Muscle of leg (tissue), 11 donors: ENCODE measurements around the gene DOLPP1. TPM values are rescaled to one million over a fixed set of nuclear protein-coding genes. Genes with fewer than 3 reads are reported as not detected.
A peak's percentile ranks its signal among the peaks of the same experiment; 100 is the strongest.

Experiments used
- DNase-seq: peaks from one replicate; pipeline ENCODE4 v3.0.0; 2013
- H3K27ac ChIP-seq: one replicate; pipeline ENCODE4 v1.5.1; 2013; ENCODE audit warnings: mild to moderate bottlenecking, low read length, control low read depth
- H3K27me3 ChIP-seq: one replicate; pipeline ENCODE4 v1.6.1; 2013; ENCODE audit warnings: low read length; ENCODE audit not compliant: control insufficient read depth, insufficient read depth
- H3K36me3 ChIP-seq: one replicate; pipeline ENCODE4 v1.6.1; 2013; ENCODE audit warnings: low read length; ENCODE audit not compliant: control insufficient read depth, insufficient read depth
- H3K4me1 ChIP-seq: one replicate; pipeline ENCODE4 v1.6.1; 2013; ENCODE audit warnings: low read length; ENCODE audit not compliant: control insufficient read depth, insufficient read depth
- H3K4me3 ChIP-seq: one replicate; pipeline ENCODE4 v1.5.1; 2013; ENCODE audit warnings: low read length, control low read depth
- H3K9me3 ChIP-seq: replicated peaks from 2 replicates; pipeline ENCODE4 v1.6.1; 2013; ENCODE audit warnings: low read depth, low read length; ENCODE audit not compliant: control insufficient read depth
- WGBS: methylation state at CpG from one replicate; pipeline ENCODE4 v1.1.5; 2013; ENCODE audit warnings: missing lambda C conversion rate; ENCODE audit not compliant: insufficient coverage; 5-methylcytosine and 5-hydroxymethylcytosine counted together
- polyA plus RNA-seq, 8 donors: library from polyadenylated mRNA; unstranded; fragments of 120-200 nt; gene quantifications; one replicate each; pipeline versions ENCODE4 v1.2.1 to v1.2.3, GENCODE V29; 2013; ENCODE audit warnings: inconsistent platforms in 1 of 8, low replicate concordance in 1 of 8; ENCODE audit not compliant: insufficient read length in 8 of 8, insufficient read depth in 1 of 8
- total RNA-seq: library from RNA; stranded (reverse); fragments of 120-200 nt; gene quantifications from one replicate; pipeline ENCODE4 v1.2.4, GENCODE V29; 2013

The DOLPP1 gene
- total and polyA plus RNA-seq, 9 donors: 7.5 to 13.2 (median 10.6) TPM

DNA sequence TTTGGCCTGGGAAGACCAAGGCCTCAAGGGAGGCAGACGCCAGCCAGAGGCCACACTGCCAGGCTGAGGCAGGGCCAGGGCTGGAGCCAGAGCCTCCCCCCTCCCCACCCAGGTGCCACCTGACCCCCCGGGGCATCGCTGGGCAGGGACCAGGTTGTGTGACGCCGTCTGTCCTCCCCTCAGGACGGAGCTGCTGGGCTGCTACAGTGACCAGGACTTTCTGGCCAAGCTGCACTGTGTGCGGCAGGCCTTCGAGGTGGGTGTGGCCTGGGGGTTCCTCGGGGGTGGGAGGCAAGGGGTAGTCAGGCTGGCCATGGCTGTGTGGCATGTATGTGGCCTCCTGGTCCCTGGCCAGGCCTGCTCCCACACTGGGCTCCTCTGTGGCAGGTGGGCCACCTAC is 17.9 kb upstream of the DOLPP1 start:
- Histone ChIP-seq H3K27ac (no peak overlapping the region), H3K36me3 (peaks cover 68% of the 10 kb centered on the region), H3K27me3 (no peaks in the 10 kb centered on the region), H3K9me3 (no peaks in the 10 kb centered on the region), H3K4me1 (no peaks in the 10 kb centered on the region), H3K4me3 (no peak overlapping the region)
- no peak for DNase-seq
- 76% methylated on average over 7 of the region's 9 CpGs for WGBS

DNA sequence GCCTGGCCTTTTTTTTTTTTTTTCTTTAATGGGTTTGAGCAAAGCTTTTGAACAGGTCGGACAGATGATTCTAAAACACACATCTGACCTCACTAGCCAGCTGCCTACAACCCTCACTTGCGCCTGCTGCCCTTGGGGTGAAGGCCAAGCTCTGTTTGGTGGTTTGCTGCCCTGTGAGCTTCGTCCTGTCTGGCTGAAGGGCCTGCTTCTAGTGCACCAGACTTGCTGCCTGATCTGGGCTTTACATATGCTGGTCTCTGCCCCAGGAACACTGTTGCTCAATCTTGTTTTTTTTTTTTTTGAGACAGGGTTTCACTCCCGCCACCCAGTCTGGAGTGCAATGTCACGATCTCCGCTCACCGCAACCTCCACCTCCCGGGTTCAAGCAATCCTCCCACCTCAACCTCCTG is 16.4 kb upstream of the DOLPP1 start:
- no peak overlapping the region for H3K4me3 ChIP-seq
- peaks cover 72% of the 10 kb centered on the region for H3K36me3 ChIP-seq
- H3K27ac ChIP-seq: no peak overlapping the region
- no peaks in the 10 kb centered on the region for H3K27me3 ChIP-seq
- 88% methylated on average over 2 of the region's 8 CpGs for WGBS
- peaks cover 10% of the 10 kb centered on the region for H3K4me1 ChIP-seq
- H3K9me3 ChIP-seq: no peaks in the 10 kb centered on the region
- no peak for DNase-seq

DNA sequence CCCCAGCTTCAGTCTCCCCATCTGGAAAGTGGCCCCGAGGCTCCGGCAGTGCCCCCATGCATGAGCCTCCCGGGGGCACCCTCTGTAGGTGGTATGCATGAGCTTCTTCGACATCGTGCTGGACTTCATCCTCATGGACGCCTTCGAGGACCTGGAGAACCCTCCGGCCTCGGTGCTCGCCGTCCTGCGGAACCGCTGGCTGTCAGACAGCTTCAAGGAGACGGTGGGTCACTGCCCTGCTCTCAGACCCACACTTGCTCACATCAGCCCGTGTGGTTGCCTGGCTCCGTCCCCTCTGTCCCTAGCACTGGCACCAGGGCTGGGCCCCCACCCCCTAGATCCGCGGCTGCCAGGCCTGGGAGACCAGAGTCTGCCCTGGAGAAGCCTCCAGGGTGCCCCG is 12.8 kb upstream of the DOLPP1 start:
- 92% methylated on average over 14 of the region's 19 CpGs for WGBS
- peaks cover 75% of the 10 kb centered on the region for H3K36me3 ChIP-seq

DNA sequence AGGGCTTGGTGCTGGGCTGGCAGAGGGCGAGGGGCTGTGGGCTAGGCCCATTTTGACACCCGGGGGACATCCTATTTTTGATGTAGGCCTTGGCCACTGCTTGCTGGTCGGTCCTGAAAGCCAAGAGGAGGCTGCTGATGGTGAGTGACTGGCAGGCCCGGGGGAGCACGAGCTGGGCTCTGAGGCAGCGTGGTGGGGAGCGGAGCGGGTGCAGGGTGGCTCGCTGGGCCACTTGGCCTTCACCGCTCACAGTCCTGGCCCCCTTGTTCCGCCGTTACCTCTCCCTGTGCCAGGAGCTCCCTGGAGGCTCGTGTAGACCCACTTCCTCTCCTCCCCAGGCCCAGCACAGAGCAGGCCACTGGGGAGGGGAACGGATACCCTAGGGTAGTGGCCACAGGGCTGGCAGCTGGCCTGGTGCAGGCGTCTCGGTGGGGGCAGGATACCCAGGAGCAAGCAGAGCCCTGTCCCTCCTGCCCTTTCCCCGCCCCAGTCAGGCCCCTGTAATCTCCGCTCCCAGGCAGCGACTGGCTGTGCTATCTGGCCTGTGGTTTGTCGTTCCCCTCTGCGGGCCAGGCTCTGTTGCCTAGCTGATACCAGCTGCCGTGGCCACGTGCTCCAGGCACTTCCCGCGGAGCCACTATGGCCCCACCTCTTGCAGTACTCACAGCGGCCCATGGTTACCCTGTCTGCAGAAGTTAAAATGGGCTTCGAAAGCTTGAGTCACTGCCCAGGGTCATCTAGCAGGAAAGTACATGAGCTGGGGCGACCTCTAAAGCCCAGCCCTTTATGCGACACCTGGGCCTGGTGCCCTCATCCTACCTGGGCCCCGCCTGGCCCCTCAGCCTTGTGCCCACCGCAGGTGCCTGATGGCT is 11.7 kb upstream of the DOLPP1 start:
- Histone ChIP-seq H3K36me3 (peaks cover 66% of the 10 kb centered on the region), H3K9me3 (no peaks in the 10 kb centered on the region), H3K4me3 (no peak overlapping the region), H3K27ac (peak overlapping the region; percentile 55), H3K4me1 (peaks cover 18% of the 10 kb centered on the region), H3K27me3 (no peaks in the 10 kb centered on the region)
- 80% methylated on average over 29 of the region's 31 CpGs for WGBS
- DNase-seq: peak; percentile 65

More for the DNA sequence above, 12.8 kb upstream of the DOLPP1 start:
- H3K27me3 ChIP-seq: no peaks in the 10 kb centered on the region
- H3K9me3 ChIP-seq: no peaks in the 10 kb centered on the region
- H3K4me3 ChIP-seq: no peak overlapping the region
- H3K4me1 ChIP-seq: peaks cover 18% of the 10 kb centered on the region
- no peak for DNase-seq
- H3K27ac ChIP-seq: no peak overlapping the region

DNA sequence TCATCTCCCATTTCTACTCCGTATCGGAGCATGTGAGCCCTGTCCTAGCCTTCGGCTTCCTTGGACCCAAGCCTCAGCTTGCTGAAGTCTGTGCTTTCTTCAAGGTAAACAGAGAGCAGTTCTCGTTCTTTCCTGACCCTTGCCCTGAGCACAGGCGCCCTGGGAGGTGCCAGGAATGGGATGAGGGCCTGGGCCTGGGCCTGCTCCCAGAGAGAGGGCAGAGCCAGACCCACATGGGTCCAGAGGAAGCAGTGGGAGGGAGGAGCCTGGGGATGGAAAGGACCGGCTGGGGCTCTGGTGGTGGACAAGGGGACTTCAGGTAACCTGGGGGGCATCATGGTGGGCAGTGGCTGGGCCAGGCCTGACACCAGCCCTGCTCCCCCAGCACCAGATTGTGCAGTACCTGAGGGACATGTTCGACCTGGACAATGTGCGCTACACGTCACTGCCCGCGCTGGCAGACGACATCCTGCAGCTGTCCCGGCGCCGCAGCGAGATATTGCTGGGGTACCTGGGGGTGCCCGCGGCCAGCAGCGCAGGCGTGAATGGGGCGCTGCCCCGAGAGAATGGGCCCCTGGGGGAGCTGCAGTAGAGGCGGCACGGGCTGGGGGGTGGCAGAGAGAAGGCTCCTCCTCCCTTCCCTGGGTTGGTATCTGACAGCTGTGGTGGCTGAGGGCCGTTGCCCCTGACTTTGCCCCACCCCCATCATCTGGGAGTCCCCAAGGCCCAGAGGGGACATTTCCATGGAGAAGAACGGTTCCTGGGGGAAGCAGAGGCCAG is 10.9 kb upstream of the DOLPP1 start:
- DNase-seq: no peak
- H3K9me3 ChIP-seq: no peaks in the 10 kb centered on the region
- 88% methylated on average over 19 of the region's 26 CpGs for WGBS
- H3K27me3 ChIP-seq: no peaks in the 10 kb centered on the region
- H3K4me1 ChIP-seq: peaks cover 18% of the 10 kb centered on the region
- H3K4me3 ChIP-seq: no peak overlapping the region
- H3K27ac ChIP-seq: peak overlapping the region; percentile 55
- H3K36me3 ChIP-seq: peaks cover 61% of the 10 kb centered on the region

DNA sequence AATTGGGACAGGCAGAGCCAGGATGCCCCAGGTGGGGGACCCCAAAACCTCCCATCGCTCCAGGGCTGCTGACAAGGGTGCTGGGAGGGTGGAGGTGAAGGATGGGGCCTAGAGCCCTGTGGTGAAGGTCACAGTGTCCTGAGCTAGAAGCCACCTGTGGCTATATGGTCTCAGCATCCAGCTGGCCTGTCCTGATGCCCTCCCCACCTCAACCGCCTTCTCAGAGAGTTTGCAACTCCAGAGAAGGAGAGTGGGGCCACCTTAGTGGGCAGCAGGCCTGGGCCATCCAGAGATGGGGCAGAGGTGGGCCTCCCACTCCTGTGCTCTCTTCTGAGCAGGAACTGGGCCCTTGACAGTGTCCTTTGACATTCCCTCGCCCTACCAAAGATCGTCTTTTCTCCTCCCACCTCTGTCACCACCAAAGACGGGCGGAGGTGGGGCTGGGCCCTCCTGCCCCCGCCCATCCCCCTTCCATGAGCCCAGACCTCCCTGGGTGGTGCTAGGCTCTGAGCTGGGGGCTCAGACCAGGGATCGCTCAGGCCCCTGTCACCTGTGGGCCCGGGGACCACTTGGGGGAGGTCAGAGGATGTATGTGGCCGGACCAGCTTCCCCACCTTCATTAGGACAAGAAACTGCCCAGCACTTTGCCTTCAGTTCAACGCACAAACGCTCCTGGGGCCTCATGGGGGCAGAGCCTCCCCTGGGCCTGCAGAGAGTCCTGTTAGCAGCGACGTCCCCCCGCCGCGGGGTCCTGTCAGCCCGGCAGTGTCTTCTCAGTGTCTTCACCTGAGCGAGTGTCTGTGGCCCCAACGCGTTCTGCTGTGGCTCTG is 10.0 kb upstream of the DOLPP1 start:
- Histone ChIP-seq H3K36me3 (peaks cover 53% of the 10 kb centered on the region), H3K4me1 (peaks cover 18% of the 10 kb centered on the region), H3K9me3 (no peaks in the 10 kb centered on the region), H3K27me3 (no peaks in the 10 kb centered on the region), H3K4me3 (no peak overlapping the region), H3K27ac (no peak overlapping the region)
- WGBS: 50% methylated on average over 16 of the region's 21 CpGs
- no peak for DNase-seq

DNA sequence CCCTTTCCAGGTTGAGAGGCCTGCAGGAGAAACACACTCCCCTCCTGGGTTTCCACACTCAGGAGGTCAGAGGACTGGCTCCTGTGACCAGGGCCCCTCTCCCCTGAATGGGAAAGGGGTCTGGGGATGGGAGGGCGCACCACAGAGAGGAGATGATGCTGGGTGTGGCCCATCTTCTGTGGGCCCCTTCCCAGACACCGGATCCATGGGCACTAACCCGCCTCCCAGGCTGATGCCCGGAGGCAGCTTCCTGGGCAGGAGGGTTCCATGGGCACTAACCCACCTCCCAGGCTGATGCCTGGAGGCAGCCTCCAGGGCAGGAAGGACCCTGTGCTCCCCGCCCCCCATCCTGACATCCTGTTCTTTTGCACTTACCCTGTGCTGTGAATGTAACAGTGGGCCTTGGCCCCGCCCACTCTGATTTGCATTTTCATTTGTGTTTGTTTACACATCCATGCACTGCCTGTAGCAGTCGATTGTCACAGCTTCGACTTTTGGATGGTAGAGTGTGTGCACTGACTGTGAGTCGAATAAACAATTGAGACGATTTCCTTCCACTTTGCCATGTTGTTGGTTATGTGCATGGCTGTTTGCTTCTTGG is 9.3 kb upstream of the DOLPP1 start:
- no peak for DNase-seq
- no peak overlapping the region for H3K4me3 ChIP-seq
- H3K9me3 ChIP-seq: no peaks in the 10 kb centered on the region
- WGBS: 53% methylated on average over 5 of the region's 10 CpGs
- H3K36me3 ChIP-seq: peaks cover 50% of the 10 kb centered on the region
- no peaks in the 10 kb centered on the region for H3K27me3 ChIP-seq
- H3K4me1 ChIP-seq: peaks cover 18% of the 10 kb centered on the region
- H3K27ac ChIP-seq: no peak overlapping the region

DNA sequence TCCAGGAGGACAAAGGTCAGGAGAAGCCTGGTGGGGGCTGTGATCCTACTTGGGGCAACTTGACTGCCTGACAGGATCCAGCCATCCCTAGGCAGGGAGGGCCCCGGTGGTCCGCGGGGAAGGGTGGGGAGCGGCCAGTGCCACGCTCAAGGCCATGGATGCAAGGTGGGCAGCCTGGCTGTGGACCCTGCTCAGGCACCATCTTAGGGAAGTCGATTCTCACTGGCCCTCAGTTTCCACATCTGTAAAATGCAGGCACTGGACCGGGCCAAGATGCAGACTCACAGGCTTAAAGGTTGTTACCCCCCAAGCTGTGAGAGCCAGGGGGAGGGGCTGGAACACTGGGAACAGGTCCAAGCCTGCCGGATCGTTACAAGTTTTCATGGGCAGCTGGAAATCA is 8.7 kb upstream of the DOLPP1 start:
- H3K27me3 ChIP-seq: no peaks in the 10 kb centered on the region
- no peaks in the 10 kb centered on the region for H3K9me3 ChIP-seq
- H3K36me3 ChIP-seq: peaks cover 48% of the 10 kb centered on the region
- H3K4me1 ChIP-seq: peaks cover 18% of the 10 kb centered on the region
- no peak overlapping the region for H3K27ac ChIP-seq
- 63% methylated on average over 6 of the region's 9 CpGs for WGBS
- no peak overlapping the region for H3K4me3 ChIP-seq
- no peak for DNase-seq

DNA sequence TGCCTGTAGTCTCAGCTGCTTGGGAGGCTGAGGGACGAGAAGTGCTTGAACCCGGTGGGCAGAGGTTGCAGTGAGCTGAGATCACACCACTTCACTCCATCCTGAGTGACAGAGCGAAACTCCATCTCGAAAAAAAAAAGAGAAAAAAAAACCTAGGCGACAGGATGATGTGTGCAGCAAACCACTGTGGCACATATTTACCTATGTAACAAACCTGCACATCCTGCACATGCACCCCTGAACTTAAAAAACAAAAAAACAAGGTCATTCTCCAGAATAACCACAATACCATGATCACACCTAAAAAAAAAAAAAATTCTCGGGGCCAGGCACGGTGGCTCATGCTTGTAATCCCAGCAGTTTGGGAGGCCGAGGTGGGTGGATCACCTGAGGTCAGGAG is 7.5 kb upstream of the DOLPP1 start:
- WGBS: 93% methylated on average over 3 of the region's 8 CpGs
- H3K27me3 ChIP-seq: no peaks in the 10 kb centered on the region
- no peak overlapping the region for H3K27ac ChIP-seq
- H3K4me3 ChIP-seq: no peak overlapping the region
- H3K36me3 ChIP-seq: peaks cover 35% of the 10 kb centered on the region
- no peaks in the 10 kb centered on the region for H3K9me3 ChIP-seq
- no peak for DNase-seq
- H3K4me1 ChIP-seq: peaks cover 18% of the 10 kb centered on the region
